ENCODE results near the gene IL19.

IL19 gene, protein sequence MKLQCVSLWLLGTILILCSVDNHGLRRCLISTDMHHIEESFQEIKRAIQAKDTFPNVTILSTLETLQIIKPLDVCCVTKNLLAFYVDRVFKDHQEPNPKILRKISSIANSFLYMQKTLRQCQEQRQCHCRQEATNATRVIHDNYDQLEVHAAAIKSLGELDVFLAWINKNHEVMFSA

DNA sequence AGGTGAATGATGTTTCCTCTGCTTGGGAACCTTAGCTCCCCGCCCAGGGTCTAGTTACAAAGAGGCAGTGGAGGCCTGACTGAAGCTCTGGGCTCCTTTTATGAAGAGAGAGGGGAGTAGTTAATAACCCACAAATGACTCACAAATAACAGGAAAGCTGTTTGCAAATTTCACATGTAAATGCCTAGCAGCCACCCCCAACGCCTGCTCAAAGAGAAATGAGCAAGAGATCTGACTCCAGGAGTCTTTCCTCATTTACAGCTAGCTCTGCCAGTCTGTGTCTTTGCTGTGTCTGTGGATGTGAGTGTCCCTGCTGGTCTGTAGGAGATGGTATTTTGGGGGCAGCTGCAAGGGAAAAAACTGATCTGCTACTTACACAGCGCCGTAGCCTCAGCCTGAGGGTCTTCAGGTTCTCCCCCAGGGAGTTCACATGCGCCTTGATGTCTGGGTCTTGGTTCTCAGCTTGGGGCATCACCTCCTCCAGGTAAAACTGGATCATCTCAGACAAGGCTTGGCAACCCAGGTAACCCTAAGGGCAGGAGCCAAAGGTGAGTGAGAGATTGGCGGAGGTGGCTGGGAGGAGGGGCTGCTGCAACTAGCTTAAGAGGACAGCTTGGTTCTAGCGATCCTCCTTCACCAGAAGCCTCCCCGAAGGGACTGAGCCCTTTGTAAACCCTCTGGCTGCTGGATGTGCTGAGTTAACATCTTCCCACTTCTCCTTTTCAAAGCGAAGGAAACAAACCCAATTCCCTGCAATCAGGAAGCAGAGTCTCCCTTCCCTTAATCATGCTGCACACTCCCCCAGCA is at the start of gene IL19:
Gene IL19, plus strand, starts transcription at position 243 of the 807 bp plus-strand sequence. CDS start 65,890 bp downstream, outside the sequence.
- no peak for DNase-seq

DNA sequence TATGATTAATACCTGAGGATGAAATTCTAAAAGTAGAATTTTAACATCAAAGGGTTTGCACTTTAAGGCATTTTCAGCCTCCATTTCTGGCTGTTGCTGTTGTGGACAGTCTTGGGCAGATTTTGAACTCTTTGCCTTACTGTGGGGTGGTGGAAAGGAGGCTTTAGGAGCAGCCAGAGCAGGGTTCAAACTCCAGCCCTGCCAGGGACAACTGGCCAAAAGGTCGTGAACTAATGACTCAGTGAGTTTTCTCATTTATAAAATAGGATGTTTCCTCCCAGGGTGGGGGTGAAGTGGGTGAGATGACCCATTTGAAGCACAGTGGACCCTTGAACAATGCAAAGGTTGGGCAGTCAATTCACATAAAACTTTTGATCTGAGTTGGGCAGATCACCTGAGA is 49.1 kb upstream of the IL19 start:
- DNase-seq = no peak

DNA sequence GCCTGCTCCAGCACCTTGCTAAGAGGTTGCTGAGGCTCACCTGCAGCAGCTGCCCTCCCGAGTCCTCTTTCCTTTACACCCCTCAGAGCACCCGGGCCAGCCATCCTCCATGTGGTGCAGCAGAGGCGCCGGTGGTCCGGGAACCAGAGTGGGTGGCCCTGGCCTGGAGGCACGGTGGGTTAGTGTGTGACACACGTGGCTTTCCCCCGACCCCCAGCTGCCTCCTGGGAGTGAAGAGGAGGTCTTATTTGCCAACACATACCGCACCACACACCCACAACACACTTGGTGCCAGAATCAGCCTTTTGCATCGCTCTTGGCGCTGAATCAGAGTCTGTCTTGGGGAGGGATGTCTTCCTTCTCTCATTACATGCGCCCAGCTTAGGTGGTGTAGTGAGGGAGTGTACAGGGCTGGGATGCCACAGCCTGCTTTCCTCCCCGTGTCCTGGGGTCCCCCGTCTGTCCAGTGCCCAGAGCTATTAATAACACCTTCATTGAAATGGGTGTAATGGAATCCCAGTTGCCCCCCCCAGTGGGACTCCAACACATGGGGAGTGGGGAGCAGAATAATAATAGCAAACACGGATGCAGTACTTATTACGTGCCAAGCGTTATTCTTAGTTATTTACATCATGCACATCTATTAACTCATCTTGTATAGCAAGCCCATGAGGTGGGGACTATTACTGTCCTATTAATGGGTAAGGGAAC is 47.7 kb upstream of the IL19 start:
- DNase-seq = no peak

DNA sequence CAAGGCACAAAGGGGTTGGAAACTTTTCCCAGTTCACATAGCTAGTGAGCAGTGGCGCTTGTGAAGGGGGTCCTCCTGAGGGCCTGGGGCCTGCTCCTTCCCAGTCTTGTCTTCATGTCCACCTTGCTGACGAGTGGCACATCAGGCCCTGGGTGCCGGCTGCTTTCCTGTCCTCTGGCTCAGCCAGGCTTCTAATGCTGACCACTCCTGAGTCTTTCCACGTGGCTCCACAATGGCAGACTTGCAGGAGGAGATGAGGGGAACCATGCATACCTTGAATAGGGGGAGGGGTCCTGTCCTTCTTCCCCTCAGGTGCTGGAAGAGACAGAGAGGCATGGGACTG is 47.1 kb upstream of the IL19 start:
- no peak for DNase-seq

DNA sequence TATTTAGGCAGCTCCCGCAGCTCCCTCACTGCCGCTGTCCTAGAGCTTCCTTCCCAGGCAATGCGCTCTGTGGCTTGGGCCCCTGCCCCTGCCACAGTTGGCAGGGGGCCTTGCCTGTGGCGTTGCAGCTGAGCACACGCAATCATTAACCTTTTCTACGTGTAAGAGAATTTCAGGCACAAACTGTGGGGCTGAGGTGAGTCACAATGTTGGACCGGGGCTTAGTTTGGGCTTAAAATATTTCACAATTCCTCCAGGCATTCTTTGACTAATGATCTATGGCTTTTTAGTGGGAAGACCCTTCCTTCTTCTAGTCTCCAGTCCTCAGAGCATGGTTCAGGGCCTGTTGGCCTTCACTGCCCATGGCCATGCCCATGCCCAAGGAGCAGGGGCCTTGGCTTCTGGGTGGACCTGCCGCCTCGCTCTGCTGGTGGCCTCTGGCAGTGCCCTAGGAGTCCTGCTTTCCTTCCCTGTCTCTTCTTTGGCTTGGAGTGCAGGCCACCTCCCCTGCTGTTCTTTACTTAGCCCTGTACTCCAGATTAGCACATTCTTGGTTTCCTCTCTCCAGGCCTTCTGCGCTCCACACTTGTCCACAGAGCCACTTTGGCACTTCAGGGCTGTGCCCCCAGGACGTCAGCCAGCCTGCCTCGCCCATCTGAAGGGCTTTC is 46.6 kb upstream of the IL19 start:
- DNase-seq = no peak

DNA sequence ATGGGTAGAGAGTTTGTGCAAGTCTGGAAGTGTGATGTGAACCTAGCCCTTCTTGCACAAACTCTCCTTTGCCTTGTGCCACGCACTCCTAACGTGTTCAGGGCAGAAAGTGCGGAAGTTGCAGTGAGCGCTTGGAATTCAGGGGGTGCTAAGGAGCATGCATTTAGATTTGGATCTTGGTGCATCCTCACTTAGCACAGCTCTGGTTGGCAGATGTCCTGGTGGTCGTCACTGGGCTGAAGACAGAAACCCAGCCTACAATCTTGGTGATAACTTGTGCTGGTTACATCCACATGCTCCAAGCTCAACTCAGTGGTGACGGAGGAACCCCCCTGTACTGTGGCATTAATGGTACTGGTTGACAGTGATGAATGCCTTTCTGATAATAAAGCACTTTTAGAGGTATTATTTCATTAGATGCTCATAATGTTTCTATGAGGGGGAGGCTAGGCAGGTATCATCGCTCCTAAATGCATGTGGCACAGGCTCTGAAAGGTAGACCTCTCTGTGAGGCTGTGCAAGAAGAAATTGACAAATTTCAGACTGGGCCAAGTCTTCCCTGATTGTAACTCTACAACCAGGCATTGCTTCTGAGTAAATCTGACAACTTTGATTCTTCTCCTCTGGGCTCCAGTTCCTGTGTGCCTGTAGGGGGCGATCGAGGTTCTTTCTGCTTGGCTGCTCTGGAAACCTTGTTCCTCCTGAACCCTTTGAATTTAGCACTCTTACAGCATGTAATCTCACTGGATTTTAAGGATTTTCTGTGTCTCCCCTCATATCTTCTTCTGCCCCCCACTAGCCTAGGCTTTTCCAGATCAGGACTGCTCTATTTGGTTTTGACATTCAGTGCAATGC is 45.2 kb upstream of the IL19 start:
- peak; percentile 66 to 73 for DNase-seq

DNA sequence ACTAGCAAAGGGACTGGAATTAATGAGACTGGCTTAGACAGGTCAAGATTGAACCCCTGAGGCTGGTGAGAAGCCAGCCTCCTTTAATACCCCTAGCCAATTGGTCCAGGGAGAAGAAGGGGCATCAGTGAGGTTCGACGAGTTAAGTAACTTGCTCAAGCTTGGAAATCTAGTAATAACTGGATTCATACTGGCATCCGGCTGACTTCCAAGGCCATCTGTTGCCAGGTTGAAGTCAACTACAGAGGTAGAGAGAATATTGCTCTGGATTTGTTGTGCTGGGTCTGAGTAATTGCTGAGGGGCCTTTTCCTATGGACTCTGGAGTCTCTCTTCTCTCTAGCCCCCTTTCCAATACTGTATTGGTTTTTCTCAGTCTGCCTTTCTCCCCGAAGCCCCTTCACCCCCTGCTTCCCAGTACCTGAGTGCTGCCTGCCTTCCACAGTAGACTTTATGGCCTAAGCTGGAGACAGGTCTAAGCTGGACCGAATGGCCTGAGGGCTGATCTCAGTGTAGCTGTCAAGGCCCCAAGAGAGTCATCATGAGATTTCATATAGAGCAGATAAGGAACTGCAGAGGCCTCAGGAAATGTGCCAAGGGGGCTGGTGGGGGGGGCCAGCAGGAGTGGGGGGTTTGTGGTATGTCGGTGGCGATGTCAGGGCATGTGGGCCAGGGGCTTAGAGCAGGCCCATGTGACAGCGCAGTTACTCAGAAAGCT is 42.4 kb upstream of the IL19 start:
- DNase-seq = no peak

DNA sequence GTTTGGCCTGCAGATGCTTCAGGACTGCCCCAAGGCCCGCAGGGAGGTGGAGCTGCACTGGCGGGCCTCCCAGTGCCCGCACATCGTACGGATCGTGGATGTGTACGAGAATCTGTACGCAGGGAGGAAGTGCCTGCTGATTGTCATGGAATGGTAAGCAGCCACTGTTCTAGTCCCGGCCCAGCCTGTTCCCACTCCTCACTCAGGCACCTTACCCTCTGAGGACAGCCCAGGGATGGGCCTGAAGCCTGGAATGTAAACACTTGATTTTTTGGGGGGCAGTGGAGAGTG is 41.9 kb upstream of the IL19 start:
- DNase-seq = no peak

DNA sequence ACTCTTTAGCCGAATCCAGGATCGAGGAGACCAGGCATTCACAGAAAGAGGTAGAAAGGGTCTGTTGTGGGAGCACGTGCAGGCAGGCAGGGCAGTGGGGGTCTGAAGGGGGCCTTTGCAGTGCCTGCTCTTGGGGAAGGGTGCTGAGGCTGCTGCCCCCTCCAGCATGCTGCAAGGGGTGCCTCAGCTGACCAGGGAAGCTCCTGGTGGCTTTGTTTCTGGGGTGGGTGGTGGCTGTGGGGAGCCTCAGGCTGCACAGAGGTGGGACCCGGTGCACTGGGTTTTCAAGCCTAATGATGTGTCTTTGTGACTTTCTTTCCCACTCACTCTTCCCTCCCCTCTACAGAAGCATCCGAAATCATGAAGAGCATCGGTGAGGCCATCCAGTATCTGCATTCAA is 41.5 kb upstream of the IL19 start:
- no peak for DNase-seq

DNA sequence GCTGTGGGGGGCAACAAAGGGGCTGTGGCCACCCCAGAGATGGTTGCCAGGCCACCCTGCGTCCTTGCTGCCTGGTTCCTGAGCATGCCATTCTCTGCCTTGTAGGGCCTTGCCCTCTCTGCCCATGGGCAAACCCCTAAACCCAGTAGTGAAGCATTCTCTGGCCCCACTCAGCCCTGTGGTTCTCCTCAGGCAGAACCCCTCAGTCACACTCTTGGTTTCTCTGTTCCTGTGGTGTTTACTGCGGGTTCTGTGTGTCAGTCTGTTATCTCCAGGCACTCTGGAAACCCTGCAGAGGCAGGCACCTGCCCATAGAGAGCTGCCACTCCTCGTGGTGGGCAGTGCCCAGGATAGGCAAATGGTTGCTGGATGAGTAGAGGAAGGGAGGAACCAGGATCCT is 41.1 kb upstream of the IL19 start:
- no peak for DNase-seq

DNA sequence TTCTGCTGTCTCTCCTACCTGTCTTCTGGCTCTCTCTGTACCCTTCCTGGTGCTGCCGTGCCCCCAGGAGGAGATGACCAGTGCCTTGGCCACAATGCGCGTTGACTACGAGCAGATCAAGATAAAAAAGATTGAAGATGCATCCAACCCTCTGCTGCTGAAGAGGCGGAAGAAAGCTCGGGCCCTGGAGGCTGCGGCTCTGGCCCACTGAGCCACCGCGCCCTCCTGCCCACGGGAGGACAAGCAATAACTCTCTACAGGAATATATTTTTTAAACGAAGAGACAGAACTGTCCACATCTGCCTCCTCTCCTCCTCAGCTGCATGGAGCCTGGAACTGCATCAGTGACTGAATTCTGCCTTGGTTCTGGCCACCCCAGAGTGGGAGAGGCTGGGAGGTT is 38.1 kb upstream of the IL19 start:
- no peak for DNase-seq

DNA sequence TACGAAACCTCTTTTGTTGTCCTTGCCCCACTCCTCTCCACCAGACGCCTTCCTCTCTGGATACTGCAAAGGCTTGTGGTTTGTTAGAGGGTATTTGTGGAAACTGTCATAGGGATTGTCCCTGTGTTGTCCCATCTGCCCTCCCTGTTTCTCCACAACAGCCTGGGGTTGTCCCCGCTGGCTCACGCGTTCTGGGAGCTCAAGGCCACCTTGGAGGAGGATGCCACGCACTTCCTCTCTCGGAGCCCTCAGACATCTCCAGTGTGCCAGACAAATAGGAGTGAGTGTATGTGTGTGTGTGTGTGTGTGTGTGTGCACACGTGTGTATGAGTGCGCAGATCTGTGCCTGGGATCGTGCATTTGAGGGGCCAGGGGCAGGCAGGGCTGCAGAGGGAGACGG is 37.6 kb upstream of the IL19 start:
- DNase-seq = no peak

DNA sequence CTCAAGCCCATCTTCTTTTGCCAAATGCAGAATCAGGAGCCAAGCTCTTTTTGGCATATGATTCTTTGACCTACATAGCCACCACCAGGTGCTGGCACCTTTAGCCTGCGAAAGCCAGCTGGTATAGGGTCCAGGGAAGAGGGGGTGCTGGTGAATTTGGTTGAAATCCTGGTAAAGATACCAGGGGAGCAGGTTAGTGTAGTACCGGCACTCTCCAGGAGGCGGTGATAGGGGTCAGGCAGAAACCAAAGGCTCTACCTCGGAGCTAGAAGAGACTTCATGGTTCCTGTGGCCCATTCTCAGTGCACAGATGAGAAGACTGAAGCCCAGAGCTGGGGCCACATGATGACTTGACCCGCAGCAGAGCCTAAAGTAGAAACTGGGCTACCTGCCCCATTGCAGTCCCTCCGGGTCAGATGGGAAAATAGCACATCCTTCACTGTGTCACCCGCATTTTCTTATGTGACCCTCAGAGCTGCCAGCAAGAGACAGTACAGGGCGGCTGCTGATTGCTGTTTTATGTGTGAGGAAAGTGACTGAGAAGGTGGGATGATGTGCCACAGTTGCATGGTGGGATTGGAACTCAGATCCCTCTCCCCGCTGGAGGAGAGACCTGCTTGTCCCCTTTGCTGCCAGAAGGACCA is 36.0 kb upstream of the IL19 start:
- peak; percentile 88 to 91 for DNase-seq

DNA sequence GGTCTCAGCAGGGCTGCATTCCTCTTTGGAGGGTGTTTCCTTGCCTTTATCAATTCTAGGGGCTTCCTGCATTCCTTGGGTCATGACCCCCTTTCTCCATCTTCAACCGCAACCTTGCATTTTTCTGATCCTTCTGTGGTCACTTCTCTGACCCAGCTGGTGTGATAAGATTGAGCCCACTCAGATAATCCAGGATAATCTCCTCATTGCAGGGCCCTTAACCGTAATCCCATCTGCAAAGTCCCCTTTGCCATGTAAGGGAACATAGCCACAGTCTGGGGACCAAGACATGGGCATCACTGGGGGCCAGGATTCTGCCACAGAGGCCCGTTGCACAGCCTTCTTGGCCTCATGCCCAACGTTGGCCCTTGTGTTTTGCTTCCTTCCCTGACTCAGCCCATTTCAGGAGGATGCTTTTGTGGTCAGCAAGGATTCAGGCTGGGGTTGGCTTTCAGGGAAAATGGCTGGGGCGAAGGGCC is 35.0 kb upstream of the IL19 start:
- no peak for DNase-seq

DNA sequence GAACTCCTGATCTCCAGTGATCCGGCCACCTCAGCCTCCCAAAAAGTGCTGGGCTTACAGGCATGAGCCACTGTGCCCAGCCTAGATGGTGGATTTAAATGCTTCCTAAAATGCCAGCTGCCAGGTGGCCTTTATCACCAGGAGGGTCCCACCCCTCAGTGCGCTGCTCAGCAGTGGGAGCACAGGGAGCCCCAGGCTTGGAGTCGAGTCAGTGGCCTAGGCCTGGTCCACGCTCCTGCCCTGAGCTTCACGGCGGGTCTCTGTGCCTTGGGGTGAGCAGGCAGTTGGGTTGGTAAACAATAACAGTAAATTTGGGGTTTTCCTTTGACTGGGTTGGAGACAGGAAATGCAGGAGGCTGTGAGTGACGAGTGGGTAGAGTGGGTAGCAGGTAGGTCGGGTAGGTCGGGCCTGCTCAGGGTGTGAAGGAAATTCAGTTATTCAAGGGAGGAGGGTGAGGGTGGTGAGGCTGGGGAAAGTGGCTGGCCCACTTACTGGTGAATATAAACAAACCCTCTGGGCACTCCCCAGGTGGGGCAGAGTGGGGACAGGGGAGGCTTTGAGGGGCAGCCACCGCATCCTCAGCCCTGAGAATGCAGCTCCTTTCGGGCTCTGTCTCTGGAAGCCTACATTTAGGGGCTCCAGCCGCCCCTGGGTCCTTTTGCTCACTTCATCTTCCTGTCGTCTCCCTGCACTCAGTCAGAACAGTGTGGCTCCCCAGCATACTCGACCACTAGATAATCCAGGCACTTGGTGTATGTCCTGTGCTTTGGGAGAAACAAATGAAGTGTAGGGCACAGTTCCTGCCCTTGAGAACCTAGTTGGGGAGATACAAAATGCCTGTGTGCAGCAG is 33.5 kb upstream of the IL19 start:
- DNase-seq = no peak

DNA sequence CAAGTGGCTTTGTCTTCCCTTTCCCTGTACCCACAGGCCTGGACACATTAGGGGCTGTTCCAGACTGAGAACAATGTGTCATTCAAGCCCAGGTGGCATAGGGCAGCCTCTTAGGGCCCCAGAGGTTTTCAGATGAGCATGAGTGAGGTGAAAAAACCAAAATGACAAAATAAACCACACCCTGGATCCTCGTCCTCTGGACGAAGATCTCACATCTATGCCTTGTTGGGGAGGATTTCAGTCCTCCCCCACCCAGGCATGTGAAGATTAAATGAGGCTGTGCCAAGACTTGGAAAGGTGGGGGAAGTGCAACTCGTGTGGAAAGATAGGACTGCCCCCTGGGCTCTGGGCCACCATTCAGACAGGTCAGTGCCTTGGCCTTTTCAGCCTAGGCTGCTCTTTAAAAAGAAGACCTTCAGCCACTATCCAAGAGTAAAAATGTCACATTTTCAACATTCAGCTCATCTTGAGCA is 32.8 kb upstream of the IL19 start:
- DNase-seq = no peak

DNA sequence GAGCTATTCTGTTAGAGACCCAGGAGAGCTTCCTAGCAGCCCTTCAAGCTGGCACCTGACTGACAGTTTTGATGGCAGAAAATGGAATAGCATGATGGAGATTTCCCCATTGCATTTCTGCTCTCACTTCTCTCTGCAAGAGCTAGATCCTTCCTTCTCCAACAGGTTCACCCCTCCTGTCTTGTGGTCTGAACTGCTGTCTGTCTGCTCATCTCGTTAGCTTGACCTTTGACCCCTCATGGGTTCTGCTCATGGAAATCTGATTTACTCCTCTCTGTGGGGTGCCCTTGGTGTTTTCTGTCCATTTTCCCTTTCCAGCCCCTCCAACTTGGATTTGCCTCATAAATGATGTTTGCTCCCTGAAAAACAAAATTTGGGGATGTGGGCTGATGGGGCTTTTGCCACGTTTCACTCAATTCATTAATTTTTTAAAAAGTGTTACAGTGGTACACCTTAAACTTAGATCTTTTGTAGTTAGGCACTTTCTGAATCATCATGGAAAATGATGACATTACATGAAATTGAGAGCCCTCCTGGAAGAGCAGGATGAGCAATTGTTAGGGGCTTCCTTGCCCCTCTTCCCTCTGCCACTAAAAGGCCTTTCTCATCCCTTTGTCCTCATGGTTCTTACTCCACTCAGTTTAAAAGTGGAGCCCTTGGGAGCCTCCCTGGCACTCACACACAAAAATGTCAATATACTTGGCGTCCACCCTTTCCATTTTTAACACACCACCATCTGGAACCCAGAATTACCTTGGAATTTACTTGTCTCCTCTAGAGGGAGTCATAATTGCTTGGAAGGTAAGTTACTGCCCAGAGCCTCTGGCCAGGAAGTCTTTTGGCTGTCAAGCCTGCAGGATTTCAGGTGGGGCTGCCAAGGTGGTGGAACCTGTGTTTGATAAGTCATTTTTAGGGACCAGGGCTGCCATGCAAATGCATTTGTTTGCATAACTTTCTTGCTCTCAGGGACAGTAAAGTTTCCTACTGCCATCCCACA is 31.9 kb upstream of the IL19 start:
- peak in 1 of 2 donors; percentile 23 for DNase-seq

DNA sequence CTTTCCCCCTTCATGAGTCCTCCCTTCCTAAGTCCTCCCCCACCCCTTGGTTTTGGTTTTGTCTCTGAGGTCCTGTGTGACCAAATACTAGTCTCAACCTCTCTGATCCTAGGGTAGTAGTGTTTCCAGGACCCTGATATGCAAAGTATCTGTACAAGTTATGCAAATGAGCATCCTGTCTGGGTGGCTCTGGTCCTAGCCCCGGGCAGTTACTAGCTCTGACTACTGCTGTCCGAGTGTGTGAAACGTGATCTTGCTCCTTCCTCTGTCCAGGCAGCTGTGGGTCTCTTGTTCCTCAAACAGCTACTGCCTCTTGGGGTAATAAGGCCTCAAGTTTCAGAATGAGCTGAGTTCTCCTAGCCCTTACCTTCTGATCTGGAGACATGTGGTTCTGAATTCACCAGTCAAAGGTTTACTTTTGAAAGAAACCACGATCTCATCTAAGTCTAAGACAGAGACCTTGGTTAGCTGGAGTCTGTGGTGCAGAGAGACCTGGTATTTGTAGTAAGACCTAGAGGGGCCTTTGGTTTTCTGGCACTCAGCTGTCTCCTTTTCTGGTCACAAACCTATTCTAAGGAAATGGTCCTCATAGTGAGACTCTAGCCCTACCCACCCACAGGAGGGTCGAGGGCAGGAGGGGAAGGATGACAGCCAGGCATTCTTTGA is 31.0 kb upstream of the IL19 start:
- peak in 1 of 2 donors; percentile 29 for DNase-seq
